ENCODE results near the gene GGT7.
"Not testable (repeated sequence)": the region's sequence is repeated elsewhere in the genome, so short reads cannot be mapped to it uniquely, and the experiment has no call there.

GGT7 gene

GRCh38 chr20:34872622-34873224, at the start of gene GGT7:
Gene GGT7, minus strand, starts transcription at chr20:34872856. Its CDS starts 41 bp downstream, at chr20:34872815.
- peak; percentile 88 for DNase-seq (ENCODE audit: low spot score)

- DNase-seq (ENCODE audit: low spot score) = no peak
Observed at GRCh38 chr20:34921436-34921835, 48.8 kb upstream of the GGT7 start.

- no peak for DNase-seq (ENCODE audit: low spot score)
Observed at GRCh38 chr20:34920055-34920454, 47.4 kb upstream of the GGT7 start.

GRCh38 chr20:34916774-34917354, 44.2 kb upstream of the GGT7 start:
- no peak for DNase-seq (ENCODE audit: low spot score)

- no peak for DNase-seq (ENCODE audit: low spot score)
Observed at GRCh38 chr20:34915749-34916455, 43.2 kb upstream of the GGT7 start.

GRCh38 chr20:34915131-34915530, 42.5 kb upstream of the GGT7 start:
- no peak for DNase-seq (ENCODE audit: low spot score)

GRCh38 chr20:34907616-34908469, 35.2 kb upstream of the GGT7 start:
- no peak for DNase-seq (ENCODE audit: low spot score)

GRCh38 chr20:34904202-34904621, 31.6 kb upstream of the GGT7 start:
- no peak for DNase-seq (ENCODE audit: low spot score)

- not testable (repeated sequence) for DNase-seq (ENCODE audit: low spot score)
Observed at GRCh38 chr20:34898731-34899130, 26.1 kb upstream of the GGT7 start.

GRCh38 chr20:34898129-34898528, 25.5 kb upstream of the GGT7 start:
- DNase-seq (ENCODE audit: low spot score) = not testable (repeated sequence)

GRCh38 chr20:34896086-34896621, 23.5 kb upstream of the GGT7 start:
- DNase-seq (ENCODE audit: low spot score) = no peak

GRCh38 chr20:34895465-34895864, 22.8 kb upstream of the GGT7 start:
- no peak for DNase-seq (ENCODE audit: low spot score)

GRCh38 chr20:34894723-34895122, 22.1 kb upstream of the GGT7 start:
- DNase-seq (ENCODE audit: low spot score) = no peak

GRCh38 chr20:34892671-34893070, 20.0 kb upstream of the GGT7 start:
- DNase-seq (ENCODE audit: low spot score) = no peak

- DNase-seq (ENCODE audit: low spot score) = no peak
Observed at GRCh38 chr20:34891166-34892062, 18.8 kb upstream of the GGT7 start.

GRCh38 chr20:34888468-34888867, 15.8 kb upstream of the GGT7 start:
- DNase-seq (ENCODE audit: low spot score) = no peak

GRCh38 chr20:34887023-34887422, 14.4 kb upstream of the GGT7 start:
- no peak for DNase-seq (ENCODE audit: low spot score)

GRCh38 chr20:34886122-34886521, 13.5 kb upstream of the GGT7 start:
- no peak for DNase-seq (ENCODE audit: low spot score)

- no peak for DNase-seq (ENCODE audit: low spot score)
Observed at GRCh38 chr20:34884260-34884659, 11.6 kb upstream of the GGT7 start.

- DNase-seq (ENCODE audit: low spot score) = no peak
Observed at GRCh38 chr20:34883809-34884208, 11.2 kb upstream of the GGT7 start.

- no peak for DNase-seq (ENCODE audit: low spot score)
Observed at GRCh38 chr20:34883087-34883688, 10.5 kb upstream of the GGT7 start.

Measured in germinal center (tissue), 1 donor.